Activated CD8-positive, alpha-beta memory T cell treated with anti-CD3 and anti-CD28 coated beads, Interleukin-2, amount 50 U/mL, for 24 hours (primary cell): Measurements from ENCODE around the gene SON.
"Not testable (repeated sequence)": the region's sequence is repeated elsewhere in the genome, so short reads cannot be mapped to it uniquely, and the experiment has no call there.

ENCODE experiments used
- DNase-seq: peaks from one replicate; pipeline ENCODE4 v3.0.0-alpha.2; 2020; ENCODE audit errors: extremely low read depth

SON gene, protein sequence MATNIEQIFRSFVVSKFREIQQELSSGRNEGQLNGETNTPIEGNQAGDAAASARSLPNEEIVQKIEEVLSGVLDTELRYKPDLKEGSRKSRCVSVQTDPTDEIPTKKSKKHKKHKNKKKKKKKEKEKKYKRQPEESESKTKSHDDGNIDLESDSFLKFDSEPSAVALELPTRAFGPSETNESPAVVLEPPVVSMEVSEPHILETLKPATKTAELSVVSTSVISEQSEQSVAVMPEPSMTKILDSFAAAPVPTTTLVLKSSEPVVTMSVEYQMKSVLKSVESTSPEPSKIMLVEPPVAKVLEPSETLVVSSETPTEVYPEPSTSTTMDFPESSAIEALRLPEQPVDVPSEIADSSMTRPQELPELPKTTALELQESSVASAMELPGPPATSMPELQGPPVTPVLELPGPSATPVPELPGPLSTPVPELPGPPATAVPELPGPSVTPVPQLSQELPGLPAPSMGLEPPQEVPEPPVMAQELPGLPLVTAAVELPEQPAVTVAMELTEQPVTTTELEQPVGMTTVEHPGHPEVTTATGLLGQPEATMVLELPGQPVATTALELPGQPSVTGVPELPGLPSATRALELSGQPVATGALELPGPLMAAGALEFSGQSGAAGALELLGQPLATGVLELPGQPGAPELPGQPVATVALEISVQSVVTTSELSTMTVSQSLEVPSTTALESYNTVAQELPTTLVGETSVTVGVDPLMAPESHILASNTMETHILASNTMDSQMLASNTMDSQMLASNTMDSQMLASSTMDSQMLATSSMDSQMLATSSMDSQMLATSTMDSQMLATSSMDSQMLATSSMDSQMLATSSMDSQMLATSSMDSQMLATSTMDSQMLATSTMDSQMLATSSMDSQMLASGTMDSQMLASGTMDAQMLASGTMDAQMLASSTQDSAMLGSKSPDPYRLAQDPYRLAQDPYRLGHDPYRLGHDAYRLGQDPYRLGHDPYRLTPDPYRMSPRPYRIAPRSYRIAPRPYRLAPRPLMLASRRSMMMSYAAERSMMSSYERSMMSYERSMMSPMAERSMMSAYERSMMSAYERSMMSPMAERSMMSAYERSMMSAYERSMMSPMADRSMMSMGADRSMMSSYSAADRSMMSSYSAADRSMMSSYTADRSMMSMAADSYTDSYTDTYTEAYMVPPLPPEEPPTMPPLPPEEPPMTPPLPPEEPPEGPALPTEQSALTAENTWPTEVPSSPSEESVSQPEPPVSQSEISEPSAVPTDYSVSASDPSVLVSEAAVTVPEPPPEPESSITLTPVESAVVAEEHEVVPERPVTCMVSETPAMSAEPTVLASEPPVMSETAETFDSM (N-terminal part only)

DNA sequence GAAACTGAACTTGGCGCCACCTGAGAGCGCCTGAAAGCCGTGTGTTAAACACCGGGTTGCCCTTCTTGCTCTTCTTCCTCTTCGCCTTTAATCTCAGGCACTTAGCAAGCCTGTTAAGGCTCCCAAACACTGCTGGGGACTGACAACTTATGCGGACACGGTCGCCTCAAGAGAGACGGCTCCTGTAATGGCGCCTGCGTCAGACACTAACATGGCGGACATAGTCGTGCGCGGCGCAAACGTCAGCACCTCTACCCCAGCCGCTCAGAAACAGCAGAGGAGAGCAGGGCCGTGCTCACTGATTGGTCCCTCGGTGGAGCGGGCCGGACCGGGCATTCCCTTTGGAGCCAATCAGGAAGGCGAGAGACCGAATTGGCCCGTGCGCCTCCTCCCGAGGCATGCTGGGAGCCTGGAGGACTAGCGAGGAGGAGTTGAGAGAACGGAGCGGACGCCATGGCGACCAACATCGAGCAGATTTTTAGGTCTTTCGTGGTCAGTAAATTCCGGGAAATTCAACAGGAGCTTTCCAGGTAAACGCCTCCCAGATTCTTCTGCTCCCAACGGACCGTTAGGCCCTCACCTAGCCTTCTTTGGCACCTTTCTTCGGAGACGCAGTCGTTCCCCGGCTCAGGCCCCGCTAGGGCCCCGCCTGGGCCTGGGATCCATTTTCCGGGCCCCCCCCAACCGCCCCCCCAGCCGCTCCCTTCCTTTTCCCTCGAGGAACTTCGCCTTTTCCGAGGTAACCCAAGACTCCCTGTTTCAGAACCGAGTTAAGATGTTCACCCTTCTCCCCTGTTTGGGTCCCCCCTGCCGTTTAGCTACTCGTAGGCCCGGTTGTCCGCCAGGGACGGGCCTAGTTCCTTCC lies at the start of gene SON:
Gene SON (plus strand): TSS at position 399 of the 865 bp plus-strand sequence. CDS start 55 bp downstream, at position 454.
- DNase-seq: peak; percentile 95

DNA sequence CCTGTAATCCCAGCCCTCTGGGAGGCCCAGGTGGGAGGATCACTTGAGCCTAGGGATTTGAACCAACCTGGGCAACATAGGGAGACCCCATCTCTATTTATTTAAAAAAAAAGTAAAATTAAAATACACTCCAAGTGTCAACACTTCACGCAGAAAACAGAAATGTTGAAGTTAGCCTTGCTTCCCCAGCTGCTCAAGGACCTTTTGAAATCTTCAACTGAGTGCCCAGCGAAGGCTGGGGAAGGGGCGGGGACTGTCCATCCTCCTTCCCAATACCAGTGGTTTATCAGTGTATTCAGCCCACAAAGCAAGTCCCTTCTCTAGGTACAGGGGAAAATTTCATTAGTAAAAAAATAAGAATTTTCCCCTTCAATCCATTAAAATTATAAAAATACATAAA lies 49.1 kb upstream of the SON start:
- DNase-seq: no peak

DNA sequence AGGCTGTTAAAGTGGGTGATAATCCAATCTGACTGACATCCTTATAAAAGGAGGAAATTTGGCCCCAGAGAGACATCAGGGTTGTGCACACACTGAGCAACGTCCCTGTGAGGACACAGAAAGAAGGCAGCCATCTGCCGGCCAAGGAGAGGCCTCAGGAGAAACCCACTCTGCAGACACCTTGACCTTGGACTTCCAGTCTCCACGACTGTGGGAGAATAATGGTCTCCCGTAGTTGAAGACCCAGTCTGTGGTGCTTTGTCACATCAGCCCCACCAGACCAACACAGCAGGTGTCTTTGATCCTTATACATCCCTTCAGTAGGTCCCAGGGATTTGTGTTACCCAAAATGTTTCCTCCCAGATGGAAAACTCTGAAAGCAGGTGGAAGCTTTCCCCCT lies 47.1 kb upstream of the SON start:
- no peak for DNase-seq

DNA sequence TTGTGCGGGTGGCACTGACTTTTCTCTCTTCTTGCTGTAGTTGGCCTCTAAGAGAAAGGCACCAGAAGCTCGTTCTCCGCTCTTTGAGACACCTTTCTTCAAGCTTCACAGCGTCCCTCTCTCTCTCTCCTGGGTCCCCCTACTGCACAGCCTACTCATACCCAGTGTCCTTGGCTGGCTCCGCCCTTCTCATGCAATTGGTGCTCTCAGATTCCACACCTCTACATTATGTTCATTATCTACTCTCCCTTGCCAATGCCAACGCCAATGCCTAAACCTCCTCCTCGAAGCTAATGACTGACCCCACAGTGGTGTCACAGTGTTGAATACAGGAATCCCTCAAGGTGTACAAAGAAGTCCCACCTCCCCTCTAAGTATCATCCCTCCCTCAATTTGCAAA lies 46.5 kb upstream of the SON start:
- DNase-seq: no peak

DNA sequence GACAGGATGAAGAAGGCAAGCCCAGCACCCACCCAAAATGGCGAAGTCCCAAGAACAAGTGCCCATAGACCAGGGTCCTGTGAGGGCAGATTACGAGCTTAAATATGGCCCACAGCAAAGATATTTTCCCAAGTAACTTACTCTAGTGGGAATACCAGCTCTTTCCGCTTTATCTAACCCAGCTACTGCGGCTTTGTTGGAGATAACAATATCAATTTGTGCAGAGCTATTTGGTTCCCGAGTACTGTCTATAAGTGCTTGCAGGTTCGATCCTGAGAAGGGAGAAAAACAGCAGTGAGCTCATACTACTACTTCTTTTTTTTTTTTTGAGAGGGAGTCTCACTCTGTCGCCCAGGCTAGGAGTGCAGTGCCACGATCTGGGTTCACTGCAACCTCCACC lies 37.0 kb upstream of the SON start:
- no peak for DNase-seq

DNA sequence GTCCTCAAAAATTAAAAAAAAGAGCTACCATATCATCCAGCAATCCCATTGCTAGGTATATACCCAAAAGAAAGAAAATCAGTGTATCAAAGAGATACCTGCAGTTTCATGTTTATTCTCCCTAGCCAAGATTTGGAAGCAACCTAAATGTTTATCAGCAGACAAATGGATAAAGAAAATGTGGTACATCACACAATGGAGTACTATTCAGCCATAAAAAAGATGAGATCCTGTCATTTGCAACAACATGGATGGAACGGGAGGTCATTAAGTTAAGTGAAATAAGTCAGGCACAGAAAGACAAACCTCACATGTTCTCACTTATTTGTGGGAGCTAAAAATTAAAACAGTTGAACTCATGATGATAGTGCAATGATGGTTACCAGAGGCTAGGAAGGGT lies 35.8 kb upstream of the SON start:
- not testable (repeated sequence) for DNase-seq

DNA sequence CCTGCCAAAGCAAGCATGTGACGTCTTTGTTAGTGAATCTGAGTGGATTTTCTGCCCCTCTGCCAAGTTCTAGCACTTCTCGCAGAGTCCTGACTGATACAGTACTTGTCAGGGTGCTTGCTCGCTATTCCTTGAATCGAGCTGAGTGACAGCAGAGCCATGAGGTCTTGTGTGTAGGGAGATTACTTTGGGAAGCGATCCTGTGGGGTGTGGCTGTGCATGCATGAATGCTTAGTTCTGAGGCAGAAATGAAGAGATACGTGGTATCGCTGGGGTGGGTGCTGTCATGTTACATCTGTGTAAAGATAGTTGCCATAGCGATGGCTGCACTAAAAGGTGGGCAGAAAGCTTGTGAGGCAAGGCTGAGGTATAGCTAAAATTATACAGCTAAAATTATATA lies 32.0 kb upstream of the SON start:
- DNase-seq: no peak

DNA sequence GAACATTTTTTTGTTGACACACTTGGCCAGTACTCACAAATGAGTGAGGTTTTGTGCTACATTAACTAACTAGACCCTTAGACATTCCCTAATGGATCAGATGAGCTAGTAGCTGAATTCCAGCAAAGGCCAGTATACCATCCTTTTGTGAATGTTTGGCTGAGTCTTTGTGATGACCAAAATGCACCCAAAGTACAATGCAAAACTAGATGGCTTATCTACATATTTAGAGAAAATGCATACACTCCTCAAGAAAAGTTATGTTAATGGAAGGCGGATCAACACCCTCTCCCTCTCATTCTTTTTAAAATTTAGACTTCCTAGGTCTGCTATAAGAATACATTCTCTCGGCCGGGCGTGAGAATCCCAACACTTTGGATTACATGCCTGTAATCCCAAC lies 31.2 kb upstream of the SON start:
- no peak for DNase-seq

DNA sequence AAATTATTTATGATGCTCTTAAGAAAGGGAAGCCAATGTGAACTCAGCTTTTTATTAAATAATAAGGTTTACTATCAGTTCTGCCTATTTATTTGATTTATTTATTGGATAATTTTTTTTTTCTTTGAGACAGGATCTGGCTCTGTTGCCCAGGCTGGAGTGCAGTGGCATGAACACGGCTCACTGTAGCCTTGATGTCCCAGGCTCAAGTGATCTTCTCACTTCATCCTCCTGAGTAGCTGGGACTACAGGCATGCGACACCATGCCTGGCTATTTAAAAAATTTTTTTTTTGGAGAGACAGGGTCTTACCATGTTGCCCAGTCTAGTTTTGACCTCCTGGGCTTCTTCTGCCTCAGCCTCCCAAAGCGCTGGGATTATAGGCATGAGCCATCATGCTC lies 30.4 kb upstream of the SON start:
- DNase-seq: no peak

DNA sequence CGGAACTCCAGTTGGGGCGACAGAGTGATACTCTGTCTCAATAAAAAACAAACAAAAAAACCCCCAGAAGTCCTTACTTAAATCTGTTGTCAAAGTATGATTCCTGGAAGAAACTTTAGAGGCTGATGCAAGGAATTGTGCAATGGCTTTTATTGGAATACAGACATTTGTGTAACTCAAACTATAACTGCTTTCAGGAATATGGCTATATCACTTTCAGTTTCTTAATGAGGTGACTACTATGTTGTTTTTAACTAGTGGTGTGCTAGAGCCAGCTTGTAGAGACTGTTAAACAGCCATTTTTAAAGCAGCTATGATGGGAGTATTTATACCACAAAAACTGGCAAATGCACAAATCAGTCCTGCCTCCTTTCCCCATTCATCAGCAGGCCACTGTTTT lies 28.6 kb upstream of the SON start:
- DNase-seq: no peak

DNA sequence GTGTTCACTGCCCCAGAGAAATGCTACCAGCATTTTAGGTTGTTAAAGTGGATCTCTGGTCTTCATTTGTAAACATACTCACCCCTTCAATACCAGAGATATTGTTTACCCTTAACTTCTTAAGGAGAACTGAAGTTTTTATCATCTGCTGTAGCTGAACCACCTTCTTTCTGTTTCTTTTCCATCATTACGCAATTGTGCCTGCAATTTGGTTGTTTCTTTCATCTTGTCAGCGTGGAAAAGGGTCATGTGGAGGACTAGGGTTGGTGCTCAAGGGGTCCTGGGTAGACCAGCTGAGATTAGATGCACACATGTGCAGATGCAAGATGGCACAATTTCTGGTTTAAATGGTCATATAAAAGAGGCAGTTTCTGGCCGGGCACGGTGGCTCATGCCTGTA lies 23.9 kb upstream of the SON start:
- no peak for DNase-seq

DNA sequence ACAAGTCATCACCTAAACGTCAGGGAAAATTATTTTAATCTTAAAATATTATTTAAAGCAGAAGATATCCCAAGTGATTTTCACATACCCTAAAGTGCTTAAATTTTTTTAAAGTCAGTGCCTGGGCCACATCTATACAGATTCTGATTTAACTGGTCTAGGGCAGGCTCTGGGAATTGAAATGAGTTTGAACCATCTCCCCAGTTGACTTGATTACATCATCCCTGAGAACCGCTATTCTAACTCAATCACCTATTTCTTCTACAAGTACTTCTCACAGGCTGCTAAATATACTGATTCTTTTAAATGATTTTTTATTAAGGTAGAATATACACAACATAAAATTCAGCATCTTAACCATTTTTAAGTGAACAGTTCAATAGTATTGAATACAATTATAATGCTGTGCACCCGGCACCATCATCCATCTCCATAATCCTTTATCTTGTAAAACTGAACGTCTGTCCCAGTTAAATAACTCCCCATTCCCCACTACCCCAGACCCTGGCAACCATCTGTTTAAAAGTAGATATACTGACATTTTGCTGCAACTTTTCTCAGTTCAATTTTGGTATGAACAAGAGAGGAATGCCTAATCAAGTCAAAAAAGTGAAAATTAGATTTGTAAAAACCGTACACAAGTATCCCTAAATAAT lies 20.4 kb upstream of the SON start:
- DNase-seq: no peak

DNA sequence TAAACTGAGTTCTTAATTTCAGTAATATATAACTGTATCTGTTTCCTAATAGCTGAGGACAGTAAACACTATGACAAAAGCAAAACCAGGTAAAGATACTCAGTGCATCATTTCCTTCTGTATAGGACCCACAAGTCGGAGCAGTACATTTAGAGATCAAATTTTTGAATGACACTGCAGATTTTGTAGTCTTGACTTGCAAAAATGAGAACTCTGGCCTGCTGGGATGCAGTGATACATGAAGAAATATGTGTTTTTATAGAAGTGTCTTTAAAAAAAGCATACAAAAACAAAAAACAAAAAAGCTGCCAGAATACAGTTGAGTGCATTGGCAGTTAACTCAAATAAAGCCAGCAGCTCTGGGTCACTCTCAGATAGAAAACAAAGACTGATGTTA lies 19.9 kb upstream of the SON start:
- no peak for DNase-seq

DNA sequence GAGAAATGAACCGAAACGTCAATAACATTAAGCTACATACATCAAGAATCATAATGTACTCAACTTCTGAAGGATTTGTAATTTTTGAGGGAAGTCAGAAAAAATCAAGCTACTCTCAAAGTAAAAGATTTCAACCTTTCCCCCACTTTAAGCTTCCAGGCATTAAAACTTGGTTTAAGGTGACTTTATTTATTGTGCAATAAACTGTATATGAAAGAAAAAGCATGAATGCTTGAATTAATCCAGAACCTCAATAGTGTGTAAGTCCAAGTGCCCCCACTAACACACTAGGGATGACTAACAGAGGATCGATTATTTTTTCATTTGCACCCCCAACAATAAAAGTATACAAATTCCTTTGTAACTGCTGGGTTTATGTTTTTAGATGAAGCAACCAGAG lies 11.8 kb upstream of the SON start:
- DNase-seq: no peak

DNA sequence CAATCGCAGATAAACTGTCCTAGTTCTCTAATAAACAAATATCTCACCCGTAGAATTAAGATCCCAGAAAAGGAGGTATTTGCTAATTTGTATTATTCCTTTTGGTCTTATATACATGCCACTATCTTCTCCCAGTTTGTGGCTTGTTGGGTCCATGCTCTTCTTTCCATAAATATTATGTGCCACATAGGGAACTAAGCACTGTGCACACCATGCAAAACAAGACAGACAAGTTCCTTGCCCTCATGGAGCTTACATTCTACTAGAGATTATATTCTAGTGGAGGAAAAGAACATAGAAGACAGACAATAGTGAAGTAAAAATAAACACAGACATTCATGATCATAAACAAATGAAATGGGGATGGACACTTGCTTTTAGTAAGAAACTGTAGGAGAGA lies 5.6 kb upstream of the SON start:
- no peak for DNase-seq

DNA sequence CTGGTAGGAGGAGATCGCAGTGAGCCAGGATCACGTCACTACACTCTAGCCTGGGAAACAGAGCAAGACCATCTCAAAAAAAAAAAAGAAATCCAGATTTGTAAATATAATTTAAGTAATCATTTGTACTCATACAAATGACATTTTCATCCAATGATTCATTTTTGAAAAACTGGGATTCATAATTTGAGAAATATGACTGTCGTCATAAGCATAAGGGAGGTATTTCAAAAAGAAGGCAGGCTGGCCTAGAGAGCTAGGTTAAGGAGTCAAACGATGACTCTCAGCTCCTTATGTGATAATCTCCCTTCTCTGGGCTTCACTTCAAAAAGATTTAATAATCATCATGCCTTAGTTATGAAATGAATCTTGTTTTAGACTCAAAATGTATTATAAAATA lies 3.2 kb upstream of the SON start:
- DNase-seq: no peak

DNA sequence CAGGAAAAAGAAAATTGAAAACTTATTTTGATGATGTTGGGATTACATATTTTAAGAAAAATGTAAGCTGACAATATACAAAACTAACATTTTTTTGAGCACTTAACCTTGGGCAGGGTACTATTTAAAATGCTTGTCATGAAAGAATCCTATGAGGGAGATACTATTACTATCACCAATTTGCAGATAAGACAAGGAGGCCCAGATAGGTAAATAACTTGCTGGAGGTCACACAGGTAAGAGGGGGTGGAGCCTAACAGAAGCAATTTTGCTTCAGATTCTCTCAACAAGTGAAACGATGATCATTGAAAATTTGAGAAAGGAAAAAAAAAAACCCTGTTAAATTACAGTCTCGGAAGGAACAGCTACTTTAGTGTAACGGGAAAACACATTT lies 2.1 kb upstream of the SON start:
- DNase-seq: no peak

DNA sequence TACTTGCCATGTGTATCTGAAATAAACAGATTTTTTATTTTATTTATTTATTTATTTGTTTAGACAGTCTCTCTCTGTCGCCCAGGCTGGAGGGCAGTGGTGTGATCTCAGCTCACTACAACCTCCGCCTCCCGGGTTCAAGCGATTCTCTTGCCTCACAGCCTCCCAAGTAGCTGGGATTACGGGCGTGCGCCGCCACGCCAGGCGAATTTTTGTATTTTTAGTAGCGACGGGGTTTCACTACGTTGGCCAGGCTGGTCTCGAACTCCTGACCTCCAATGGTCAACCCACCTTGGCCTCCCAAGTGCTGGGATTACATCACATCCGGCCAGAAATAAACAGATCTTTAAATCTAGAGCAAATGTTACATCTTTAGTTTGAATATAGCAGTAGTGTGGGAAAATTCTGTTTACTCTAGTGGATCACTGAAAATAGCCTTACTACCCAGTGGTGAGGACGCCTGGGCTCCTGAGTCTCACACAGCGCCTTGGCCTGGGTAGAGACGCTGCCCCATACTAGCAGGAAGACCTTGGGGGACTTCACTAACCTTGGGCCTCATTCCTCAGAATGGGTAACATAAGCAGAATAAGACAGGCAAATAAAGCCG lies 1.6 kb upstream of the SON start:
- no peak for DNase-seq

DNA sequence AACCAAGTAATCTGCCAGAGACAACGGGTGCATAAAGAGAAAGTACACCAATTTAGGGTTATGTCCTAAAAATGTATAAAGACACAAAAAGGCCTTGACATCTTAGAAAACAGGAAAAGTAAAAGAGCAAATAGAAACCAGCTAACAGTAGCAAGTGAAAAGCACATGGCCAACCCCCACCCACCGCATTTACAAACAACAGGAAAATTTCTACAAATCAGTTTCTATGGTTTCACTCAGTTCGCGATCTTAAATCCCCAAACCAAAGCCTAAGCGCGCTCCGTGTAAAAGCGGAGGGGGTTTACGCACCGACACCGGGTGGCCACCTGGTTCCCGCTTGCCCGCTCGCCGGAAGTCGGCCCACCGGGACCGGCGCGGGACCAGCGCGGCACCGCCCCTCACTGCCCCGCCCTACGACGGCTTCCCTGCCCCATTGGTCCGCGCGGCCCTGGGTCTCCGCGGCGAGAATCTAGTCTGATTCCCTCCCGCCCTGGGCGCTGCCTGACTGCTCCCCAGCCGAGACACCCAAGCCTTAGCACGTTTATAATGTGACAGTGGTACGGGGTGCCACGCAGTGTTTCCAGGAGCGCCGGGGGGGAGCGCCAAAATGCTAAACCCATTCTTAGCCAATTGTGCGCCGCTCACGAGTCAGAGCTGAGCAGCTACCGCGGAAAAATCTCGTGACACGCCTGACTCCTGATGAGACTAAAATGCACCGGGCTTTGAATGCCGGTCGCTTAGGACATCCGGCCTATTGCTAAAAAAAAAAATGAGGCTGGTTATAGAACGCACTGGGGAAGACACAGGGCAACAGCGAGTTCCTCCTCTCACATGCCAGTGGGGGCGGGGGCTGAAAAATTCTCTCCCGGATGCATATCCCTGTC lies 840 bp upstream of the SON start, which contains the start of gene GART:
Gene GART (minus strand): TSS at position 362 of the 884 bp plus-strand sequence. CDS start 2,802 bp downstream, outside the sequence.
- peak; percentile 60 for DNase-seq
